ENCODE measurements around the gene GGT5.
"Not testable (repeated sequence)": the region's sequence is repeated elsewhere in the genome, so short reads cannot be mapped to it uniquely, and the experiment has no call there.

DNA sequence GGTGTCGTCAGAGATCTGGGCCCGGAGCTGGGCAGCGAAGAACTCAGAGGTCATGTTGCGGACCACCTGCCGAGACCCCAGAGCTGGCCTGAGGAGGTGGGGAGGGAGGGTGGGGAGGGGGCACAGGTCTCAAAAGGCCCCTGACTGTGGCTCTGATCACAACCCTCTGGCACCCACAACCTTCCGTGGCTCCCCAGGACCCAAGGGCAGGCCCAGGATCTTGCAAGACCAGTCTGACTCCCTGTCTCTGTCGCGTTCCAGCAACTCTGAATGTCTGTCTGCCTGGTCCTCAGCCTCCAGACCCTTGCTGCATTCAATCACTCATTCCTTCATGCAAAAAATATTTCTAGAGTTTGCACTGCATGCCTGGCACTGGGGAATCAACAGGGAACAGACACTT is 4.5 kb upstream of the GGT5 start:
- TF ChIP-seq, protein P1, sequence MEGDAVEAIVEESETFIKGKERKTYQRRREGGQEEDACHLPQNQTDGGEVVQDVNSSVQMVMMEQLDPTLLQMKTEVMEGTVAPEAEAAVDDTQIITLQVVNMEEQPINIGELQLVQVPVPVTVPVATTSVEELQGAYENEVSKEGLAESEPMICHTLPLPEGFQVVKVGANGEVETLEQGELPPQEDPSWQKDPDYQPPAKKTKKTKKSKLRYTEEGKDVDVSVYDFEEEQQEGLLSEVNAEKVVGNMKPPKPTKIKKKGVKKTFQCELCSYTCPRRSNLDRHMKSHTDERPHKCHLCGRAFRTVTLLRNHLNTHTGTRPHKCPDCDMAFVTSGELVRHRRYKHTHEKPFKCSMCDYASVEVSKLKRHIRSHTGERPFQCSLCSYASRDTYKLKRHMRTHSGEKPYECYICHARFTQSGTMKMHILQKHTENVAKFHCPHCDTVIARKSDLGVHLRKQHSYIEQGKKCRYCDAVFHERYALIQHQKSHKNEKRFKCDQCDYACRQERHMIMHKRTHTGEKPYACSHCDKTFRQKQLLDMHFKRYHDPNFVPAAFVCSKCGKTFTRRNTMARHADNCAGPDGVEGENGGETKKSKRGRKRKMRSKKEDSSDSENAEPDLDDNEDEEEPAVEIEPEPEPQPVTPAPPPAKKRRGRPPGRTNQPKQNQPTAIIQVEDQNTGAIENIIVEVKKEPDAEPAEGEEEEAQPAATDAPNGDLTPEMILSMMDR (IDR thresholded peaks at IDR 0.05), result not testable (repeated sequence)
- TF ChIP-seq POLR2A, EP300 (IDR thresholded peaks at IDR 0.05): not testable (repeated sequence)
